Stimulated activated CD4-positive, alpha-beta T cell treated with anti-CD3 and anti-CD28 coated beads, Interleukin-12 subunit alpha, Interleukin-12 subunit beta, amount 100 ng/mL, for 24 hours (primary cell): ENCODE data around the gene TBC1D22B.

Source experiments
- DNase-seq, 2 experiments: peaks; one replicate each; pipeline ENCODE4 v3.0.0-alpha.2; 2020; ENCODE audit warnings: low read depth in 2 of 2

Gene TBC1D22B, protein sequence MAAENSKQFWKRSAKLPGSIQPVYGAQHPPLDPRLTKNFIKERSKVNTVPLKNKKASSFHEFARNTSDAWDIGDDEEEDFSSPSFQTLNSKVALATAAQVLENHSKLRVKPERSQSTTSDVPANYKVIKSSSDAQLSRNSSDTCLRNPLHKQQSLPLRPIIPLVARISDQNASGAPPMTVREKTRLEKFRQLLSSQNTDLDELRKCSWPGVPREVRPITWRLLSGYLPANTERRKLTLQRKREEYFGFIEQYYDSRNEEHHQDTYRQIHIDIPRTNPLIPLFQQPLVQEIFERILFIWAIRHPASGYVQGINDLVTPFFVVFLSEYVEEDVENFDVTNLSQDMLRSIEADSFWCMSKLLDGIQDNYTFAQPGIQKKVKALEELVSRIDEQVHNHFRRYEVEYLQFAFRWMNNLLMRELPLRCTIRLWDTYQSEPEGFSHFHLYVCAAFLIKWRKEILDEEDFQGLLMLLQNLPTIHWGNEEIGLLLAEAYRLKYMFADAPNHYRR

DNA sequence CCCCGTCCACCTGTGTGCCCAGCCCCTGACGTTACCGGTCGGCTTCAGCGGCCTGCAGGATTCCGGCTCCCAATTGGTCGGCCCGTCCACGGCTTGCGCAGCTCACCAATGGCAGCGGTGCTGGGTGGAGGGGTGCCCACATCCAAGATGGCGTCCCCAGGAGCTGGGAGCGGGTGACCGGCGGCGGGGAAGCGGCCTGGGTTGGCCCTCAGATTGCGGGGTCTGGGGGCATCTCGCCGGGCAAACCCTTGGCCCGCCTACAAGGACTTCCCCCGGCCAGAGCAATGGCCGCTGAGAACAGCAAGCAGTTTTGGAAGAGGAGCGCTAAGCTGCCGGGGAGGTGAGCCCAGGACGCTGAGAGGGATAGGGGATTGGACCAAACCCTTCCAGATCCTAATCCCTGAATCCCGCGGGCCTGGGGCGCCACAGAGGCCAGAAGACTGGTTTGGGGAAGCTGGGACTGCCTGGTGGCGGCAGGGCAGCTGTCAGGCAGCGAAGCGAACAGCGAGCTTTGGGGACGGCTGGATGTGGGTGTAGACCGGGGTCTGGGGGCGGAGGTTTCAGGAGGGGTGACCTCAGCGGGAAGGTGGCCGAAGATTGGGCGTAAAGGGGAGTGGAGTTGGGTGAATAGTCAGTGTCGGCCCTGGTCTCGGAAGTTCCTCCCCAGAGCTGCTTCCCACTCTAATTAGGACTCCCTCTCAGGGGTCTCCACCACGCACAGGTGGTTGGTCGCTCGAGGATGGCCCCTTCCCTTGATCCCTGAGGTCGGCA lies at the start of gene TBC1D22B, which contains the start of gene TMEM217:
TSS of gene TBC1D22B (plus strand) at position 139 of the 771 bp plus-strand sequence. CDS start at position 285, 146 bp downstream.
TSS of gene TMEM217 (minus strand) at position 511 of the 771 bp plus-strand sequence. CDS start 39,114 bp downstream, outside the sequence.
- peak; percentile 91 to 96 for DNase-seq

DNA sequence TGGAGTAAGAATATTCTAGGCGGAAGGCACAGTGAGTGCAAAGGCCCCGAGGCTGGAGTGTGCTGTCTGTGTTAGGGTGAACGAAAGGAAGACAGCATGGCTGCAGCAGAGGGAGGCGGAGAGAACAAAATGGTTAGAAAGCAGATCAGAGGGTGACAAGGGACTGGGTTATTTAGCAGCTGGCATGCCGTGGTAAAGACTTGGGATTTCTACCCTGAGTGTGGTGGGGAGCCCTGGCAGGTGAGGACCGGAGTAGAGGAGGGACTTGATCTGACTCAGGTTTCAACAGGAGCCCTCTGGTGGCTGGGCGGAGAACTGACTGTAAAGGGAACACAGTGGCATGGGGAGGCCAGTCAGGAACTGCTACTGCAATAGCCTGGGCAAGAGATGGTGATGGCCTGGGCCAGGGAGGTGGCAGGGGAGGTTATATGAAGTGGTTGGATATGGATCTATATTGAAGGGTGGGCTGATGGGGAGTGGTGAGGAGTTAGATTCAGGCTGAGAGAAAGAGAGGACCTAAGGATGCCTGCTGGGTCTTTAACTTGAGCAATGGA lies 49.6 kb upstream of the TBC1D22B start:
- peak; percentile 75 to 93 for DNase-seq

DNA sequence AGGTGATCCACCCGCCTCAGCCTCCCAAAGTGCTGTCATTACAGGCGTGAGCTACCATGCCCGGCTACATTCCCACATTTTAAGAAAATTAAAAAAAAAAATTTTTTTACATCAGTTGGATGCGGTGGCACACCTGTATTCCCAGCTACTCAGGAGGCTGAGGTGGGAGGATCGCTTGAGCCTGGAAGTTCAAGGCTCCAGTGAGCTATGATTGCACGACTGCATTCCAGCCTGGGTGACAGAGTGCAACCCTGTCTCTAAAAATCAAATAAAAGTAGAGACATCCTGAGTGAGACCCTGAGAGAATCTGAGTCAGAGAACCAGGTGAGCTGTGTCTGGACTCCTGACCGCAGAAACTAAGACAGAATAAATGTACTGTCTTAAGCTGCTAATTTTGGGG lies 48.8 kb upstream of the TBC1D22B start:
- no peak for DNase-seq

DNA sequence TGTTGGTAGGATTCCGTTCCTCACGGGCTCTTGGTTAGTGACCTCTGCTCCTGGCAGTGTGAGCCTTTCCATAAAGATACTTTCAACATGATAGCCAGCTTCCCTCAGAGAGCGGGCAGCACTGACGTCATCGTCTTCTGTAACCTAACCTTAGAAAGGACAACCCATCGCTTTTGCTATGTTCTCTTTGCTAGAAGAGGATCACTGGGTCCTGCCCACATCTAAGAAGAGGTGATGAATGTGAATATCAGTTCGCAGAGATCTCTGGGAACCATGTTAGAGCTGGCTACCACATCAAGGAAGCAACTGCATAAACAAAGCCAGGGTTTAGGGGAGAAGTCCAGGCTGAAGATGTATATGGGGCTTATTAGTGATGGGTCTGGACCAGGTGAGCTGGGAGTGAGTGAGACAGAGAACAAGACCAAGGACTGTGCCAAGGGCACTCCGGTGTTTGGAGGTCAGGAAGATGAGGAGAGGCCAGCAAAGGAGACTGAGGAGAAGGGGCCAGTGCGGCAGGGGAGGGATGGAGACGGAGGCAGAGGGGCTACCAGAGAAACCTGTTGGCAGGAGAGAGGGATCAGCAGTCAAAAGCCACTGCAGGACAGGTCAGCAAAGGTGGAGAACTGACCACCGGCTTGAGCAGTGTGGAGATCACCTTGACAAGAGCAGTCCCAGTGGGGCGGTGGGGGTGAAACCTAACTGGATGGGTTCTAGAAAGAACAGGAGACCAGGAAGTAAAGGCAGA lies 47.9 kb upstream of the TBC1D22B start:
- no peak for DNase-seq

DNA sequence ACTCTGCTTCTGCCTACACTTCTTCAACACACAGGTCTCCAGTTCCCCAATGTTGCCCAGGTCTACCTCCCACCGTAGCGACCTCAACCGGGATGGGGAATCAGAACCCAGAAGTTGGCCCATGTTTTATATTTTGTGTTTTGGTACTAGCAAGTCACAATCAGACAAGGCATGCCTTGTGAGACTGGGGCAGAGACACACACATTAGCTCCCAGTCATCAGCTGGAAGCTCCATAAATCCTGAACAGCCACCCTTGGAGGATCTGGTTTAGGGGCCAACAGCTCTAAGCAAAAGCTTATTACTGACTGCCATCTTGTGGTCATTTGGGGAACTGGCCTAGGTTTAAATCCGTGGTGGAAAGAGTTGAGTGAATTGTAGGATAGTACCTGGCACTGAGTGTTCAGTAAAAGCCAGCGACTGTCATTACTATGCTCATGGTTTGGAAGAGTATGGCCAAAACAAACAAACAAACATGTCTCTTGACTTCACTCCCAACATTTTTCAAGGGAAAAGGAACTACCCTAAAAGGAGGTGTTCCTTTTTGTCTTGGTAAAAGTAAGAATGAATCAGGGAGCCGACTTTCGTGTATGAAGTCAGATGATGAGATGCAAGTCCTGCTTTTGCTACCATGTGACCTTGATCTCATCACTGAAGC lies 47.1 kb upstream of the TBC1D22B start:
- peak; percentile 46 to 81 for DNase-seq

DNA sequence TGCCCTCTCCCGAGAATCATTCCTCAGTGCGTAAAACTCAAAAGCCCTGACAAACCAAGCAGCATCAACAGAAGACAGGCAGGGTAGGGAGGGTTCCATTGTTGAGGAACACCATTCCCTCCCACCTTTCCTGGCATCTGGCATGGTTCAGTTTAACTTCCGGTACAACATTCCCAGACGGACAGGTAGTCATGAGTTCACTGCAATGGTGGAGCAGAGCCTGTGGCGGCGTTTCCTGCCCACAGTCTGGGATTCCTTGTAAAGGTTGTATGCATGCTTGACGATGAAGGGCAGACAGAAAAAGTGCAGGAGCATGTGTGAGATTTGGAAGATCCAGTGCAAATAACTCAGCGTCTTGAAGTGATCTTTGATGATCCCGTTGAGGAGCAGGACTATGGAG lies 45.3 kb upstream of the TBC1D22B start:
- DNase-seq: no peak

DNA sequence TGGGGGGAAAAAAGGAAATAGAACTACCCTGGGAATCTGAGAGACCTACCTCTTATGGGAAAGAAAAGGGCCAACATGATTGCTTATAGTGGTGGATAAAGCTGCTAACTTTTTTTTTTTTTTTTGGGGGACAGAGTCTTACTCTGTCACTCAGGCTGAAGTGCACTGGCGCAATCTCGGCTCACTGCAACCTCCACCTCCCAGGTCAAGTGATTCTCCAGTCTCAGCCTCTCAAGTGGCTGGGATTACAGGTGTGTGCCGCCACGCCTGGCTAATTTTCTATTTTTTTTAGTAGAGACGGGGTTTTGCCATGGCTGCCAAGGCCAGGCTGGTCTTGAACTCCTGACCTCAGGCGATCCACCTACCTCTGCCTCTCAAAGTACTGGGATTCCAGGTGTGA lies 39.5 kb upstream of the TBC1D22B start:
- no peak for DNase-seq

DNA sequence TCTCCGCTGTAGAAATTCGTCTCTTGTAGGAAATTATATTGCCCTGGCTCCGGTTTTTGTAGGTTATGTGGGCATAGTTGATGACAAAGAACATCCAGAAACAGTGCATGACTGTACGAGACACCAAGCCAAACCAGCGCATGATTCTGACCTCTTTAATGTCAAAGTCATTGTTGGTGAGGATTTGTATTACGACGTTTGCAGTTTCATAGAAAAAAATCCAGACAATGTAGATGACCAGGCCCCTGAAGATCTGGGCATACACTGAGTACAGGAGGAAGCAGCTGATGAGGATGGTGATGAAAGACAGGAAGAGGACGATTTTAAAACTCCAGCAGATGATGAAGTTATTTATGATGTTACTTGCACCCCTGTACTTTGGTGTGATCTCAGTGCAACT lies 39.1 kb upstream of the TBC1D22B start:
- DNase-seq: no peak

DNA sequence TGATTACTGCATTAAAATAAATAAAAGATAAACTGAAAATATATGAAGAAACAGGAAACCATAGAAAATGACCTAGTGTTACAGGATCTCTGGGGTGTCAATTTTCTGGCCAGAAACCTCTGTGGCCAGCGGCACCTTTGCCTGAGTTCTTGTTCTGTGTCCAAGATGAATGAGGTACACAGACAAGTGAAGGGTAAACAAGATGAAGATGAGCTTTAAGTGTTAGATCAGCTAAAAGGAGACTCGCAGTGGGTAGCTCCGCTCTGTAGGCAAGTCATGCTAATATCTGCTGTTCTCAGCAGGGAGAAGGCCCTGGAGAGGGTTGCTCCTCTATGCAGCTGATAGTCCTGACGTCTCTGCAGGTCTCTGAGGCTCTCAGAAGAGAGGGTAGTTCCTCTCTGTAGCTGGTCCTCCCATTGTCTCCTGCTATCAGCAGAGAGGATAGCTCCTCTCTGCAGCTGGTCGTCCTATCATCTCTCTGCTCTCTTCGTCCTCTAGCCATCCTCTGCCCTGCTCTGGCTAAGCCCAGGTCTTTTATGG lies 35.9 kb upstream of the TBC1D22B start:
- DNase-seq: no peak

DNA sequence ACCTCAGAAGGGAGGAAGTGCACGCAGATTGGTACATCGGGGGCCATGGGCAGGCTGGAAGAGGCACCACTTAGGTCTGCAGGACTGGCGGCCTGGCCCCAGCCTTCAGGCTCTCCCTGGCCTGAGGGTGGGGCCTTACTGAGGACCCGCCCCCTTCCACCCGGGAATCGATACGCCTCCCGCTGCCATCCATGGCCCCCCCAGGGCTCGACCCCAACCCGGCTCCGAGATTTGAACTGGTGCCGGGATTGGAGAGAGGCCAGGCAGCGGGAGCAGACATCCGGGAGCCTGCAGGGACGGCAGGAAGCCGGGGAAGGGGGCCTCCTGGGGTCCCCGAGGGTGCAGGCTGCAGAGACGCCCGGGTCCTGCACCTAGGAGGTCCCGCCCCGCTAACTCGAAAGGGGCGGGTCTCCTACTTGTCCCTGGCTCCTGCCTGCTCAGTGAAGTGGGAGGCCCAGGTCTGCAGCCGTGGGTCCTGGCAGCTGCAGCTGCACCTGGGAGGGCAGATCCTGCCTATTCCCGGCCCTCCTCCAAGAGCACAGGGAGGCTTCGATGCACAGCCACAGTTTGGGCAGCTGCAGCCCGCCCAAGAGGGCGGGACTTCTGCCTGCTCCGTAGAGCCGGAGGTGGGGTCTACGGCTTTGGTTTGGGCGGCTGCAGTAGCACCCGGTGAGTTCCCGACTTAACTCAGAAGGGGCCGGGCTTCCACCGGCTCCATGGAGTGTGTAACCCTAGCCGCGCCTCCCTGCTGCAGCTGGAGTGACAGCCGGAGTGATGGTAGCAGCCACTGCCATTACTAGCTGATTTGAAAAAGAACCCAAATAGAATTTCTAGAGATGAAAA lies 35.2 kb upstream of the TBC1D22B start:
- peak; percentile 48 to 67 for DNase-seq

DNA sequence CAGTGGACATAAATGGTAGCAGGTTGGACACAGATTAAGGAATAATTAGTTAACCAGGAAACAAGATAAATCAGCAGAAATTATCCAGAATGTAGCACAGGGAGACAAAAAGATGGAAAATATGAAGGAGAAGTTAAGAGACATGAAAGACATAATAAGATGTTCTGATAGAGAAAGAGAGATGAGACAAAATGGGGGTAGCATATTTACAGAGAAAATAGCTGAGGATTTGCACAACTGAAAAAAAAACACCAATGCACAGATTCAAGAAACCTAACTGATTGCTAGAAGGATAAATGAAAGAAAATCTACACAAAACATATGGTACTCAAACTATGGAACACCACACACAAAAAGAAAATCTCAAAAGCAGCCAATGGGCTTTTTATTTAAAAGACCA lies 34.6 kb upstream of the TBC1D22B start:
- no peak for DNase-seq

DNA sequence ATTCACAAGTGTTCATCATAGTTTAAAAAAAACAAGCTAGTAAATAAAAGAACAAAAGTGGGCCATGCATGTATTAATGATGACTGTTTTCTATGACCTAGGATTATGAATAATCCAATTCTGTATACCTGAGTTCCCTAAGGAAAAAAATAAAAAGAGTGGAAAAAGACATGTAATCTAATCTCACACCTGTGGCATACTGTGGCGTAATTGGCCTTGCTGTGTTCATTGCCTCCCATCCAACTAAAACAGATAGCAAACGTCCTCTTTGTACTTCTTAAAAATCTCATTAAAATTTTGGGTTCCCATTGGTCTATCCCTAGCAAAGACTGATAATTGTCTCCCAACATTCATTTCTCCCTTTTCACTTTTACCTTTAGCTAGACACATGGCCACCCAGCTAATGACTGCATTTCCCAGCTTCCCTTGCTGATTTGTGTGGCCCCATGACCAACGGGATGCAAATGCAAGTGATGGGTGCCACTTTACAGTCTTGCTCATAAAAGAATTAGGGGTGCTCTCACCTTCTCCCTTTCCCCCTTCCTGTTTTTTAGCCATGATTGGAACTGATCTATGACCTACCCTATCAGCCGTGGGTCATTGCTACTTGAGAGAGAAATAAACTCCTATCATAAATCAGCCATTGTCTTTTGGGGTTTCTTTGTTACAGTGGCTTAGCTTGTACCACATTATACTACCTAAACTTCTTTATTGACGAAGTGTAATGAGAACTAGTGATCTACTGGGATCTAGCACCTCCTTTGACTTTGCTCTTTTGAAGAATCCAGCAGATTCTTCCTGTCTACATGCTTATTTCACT lies 32.0 kb upstream of the TBC1D22B start:
- no peak for DNase-seq

DNA sequence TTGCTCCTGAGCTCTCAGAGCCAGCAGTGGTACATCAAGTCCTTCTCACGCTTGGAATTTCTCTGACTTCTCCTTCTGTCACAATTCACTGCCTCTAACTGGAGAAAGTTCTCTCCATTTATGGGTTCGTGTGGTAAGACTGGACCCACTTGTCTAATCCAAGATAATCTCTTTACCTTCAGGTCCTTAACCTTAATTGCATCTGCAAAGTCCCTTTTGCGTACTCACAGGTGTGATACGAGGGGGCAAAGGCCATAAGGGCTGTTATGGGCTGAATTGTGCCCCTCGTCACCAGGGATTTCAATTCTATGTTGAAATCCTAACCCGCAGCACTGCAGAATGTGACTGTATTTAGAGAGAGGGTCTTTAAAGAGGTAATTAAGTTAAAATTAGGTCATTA lies 27.5 kb upstream of the TBC1D22B start:
- DNase-seq: no peak

DNA sequence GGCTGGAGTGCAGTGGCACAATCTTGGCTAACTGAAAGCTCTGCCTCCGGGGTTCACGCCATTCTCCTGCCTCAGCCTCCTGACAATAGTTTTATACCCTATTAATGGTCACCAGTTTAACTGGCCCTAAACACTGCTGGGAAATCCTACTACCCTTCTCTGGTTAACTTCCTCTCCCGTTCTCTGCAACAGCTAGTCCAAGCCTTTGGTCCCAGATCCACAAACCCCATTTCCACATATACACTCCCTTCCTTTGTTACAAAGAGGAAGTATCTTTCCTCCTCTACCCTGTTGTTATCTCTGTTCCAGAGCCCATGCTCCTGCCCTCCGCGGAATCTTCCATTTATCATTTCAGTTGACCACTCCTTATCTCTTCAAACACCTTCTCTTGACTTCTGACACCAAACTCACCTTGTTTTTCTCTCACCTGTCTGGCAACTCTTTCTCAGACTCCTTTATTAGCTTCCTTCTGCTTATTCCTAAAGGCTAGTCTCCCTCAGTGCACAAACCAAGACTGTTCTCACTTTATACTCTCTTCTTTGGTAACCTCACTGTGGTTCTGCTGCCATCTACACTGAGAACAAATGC lies 25.0 kb upstream of the TBC1D22B start:
- DNase-seq: no peak

DNA sequence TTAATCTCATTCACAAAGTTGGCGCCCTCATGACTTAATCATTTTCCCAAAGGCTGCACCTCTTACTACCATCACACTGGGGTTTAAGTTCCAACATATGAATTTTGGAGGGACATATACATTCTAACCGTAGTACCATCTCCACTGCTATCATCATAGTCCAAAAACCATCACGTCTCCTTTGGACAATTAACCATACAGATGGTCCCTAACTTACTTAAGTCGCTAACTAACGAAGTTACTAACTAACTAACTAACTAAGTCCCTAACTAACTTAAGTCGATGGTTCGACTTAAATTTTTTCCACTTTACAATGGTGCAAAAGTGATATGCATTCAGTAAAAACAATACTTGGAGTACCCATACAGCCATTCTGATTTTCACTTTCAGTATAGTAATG lies 24.0 kb upstream of the TBC1D22B start:
- no peak for DNase-seq

DNA sequence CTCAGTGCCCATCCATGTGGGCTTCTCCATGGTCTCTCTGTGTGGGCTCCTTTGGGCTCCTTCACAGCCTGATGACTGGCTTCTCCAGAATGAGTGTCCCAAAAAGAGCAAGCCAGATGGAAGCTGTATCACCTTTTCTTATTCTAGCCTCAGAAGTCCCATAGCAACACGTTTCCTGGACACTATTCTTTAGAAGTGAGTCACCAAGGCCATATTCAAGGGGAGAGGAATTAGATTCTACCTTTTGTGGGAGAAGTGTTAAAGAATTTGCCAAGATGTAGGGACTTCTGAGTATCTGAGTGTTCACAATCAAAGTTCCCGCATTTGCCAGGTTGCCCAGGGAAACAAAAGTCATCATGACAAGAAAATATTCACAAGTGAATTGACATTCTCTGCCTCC lies 20.7 kb upstream of the TBC1D22B start:
- no peak for DNase-seq

DNA sequence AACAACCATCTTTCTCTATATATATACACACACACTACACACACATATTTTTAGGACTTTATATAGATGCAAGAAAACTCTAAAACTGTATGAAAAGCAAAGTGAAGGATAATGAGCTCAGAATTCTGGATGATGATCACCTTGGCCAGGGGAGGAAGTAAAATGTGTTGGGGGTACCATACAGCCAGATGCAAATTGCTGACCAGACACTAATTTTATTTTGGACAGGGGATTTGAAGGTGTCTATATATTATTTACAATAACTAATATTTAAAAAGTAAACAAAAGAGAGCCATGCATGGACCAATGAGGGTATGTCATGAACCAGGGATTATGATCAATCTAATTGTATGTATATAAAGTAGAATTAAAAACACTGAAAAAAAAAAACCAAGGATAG lies 19.8 kb upstream of the TBC1D22B start:
- DNase-seq: no peak

DNA sequence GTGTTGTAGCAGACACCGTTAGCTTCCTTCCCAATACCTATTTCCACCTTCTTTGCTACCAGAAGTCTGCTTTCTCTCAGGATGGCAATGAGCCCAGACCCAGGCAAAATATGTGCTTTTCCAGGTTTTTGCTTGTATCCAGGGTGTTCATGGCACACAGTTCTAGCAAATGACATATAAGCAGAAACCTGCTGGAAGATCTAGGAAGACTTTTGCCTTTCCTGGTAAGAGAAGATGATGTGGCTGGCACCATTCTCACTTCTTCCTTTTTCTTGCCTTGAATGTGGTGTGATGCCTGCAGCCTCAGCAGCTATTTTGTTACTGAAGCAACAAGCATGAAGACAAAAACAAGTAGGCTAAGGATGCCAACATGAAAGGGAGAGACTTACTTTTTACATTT lies 19.2 kb upstream of the TBC1D22B start:
- DNase-seq: no peak

DNA sequence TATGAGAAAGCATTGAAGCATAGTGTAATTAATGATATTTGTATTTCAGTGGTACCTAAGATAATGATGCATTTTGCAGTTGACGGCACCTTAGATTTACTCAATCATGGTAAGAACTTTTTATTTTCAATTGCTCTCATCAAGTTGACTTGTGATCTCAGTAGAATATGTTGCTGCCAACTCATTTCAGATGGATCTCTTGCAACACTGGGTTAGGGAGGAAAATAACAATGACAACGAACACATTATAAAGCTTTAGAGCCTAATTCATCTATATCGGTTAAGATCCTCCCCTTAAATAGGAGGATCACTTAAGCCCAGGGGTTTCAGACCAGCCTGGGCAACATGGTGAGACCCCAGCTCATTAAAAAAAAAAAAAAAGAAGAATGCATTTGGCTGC lies 18.0 kb upstream of the TBC1D22B start:
- DNase-seq: no peak
